ENCODE data around the gene HMMR. TPM values are rescaled to one million over a fixed set of nuclear protein-coding genes. Genes with fewer than 3 reads are reported as not detected.
A peak's percentile ranks its signal among the peaks of the same experiment; 100 is the strongest.

HMMR gene
- total RNA-seq, 1 donor from 2014 or later: 225 TPM

DNA sequence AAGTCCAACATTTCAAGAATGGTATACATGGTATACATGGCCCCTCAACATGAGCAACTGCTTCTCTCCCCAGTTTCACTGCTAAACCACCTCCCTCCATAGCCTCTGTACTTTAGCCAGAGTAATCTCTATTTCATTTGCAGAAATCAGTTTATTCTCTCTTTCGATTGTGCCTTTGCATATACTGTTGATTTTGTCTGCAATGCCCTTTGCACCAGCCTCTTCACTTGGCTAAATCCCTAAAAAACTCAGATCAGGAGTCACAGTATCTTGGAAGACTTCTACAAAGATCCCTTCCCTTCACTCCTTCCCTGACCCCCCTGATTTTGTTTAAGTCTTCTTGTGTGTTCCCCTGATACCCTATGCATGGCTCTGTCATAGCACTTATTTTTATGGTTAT, 27.9 kb upstream of the HMMR start:
- Histone ChIP-seq H3K27me3 (no peaks in the 10 kb centered on the region), H3K9ac (no peak overlapping the region), H3K27ac (no peak overlapping the region), H3F3A (ENCODE audit: low read depth) (peaks cover 11% of the 10 kb centered on the region), H3K4me3 (no peak overlapping the region), H3K4me1 (peaks cover 24% of the 10 kb centered on the region), H4K20me1 (ENCODE audit: low read depth) (no peaks in the 10 kb centered on the region), H2AFZ (replicated peaks) (no peak overlapping the region), H3K79me2 (ENCODE audit: low read depth) (peaks cover 6% of the 10 kb centered on the region), H3K4me2 (no peak overlapping the region), H3K9me3 (ENCODE audit: low read depth) (no peaks in the 10 kb centered on the region), H3K36me3 (no peaks in the 10 kb centered on the region)
- TF ChIP-seq EZH2phosphoT487 (IDR thresholded peaks at IDR 0.05): no peak
- TF ChIP-seq CTCF (IDR thresholded peaks at IDR 0.05): no peak
- no peak for TF ChIP-seq EZH2 (IDR thresholded peaks at IDR 0.05)
- H3K4me3 Mint-ChIP-seq: no peak overlapping the region
- H3K9me3 Mint-ChIP-seq: no peaks in the 10 kb centered on the region
- H3K4me1 Mint-ChIP-seq: peaks cover 18% of the 10 kb centered on the region
- H3K27ac Mint-ChIP-seq: no peak overlapping the region
- H3K36me3 Mint-ChIP-seq: no peaks in the 10 kb centered on the region
- DNase-seq (ENCODE audit: low spot score): no peak
- no peaks in the 10 kb centered on the region for H3K27me3 Mint-ChIP-seq (ENCODE audit: insufficient read depth, low read depth)

- Mint-ChIP-seq H3K27ac (no peak overlapping the region), H3K36me3 (peaks cover 2% of the 10 kb centered on the region), H3K9me3 (no peaks in the 10 kb centered on the region), H3K4me3 (no peak overlapping the region), H3K4me1 (peaks cover 22% of the 10 kb centered on the region), H3K27me3 (ENCODE audit: insufficient read depth, low read depth) (no peaks in the 10 kb centered on the region)
- Histone ChIP-seq H3K27me3 (no peaks in the 10 kb centered on the region), H3K4me3 (no peak overlapping the region), H3K9ac (no peak overlapping the region), H3K9me3 (ENCODE audit: low read depth) (no peaks in the 10 kb centered on the region), H4K20me1 (ENCODE audit: low read depth) (peaks cover 4% of the 10 kb centered on the region), H3K4me2 (peak overlapping the region; percentile 59), H3F3A (ENCODE audit: low read depth) (peaks cover 19% of the 10 kb centered on the region), H3K4me1 (peaks cover 24% of the 10 kb centered on the region), H3K27ac (no peak overlapping the region), H3K36me3 (no peaks in the 10 kb centered on the region), H2AFZ (replicated peaks) (no peak overlapping the region), H3K79me2 (ENCODE audit: low read depth) (peaks cover 13% of the 10 kb centered on the region)
- TF ChIP-seq CTCF (IDR thresholded peaks at IDR 0.05) (no peak), EZH2phosphoT487 (IDR thresholded peaks at IDR 0.05) (no peak), EZH2 (IDR thresholded peaks at IDR 0.05) (no peak)
- DNase-seq (ENCODE audit: low spot score): peak; percentile 64
Measured at GRCh38 chr5:163433271-163433670, 27.2 kb upstream of the HMMR start.

DNA sequence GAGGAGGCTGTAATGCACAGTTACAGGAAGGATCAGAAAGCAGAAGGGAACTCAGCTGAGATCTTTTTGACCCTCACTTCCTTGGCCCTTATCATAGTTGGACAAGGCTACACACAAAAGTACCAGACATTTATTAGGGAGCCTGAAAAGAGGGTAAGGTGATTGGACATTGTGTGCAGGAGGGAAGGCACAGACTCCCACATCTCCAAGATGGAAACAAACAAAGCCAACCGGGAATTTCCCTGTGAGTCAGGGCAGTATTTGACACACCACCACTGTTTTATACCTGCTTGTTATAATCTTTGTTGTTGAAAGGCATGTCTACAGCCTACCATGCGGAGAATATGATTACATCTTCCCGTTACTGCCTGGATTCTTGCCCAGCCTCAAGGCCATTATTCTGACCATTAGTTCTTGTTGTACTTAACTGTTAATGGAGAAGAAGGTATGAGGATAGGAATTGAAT, 26.0 kb upstream of the HMMR start:
- Histone ChIP-seq H3K4me3 (no peak overlapping the region), H3K4me2 (peak overlapping the region; percentile 9)

More for the DNA sequence above, 26.0 kb upstream of the HMMR start:
- Mint-ChIP-seq H3K27ac (no peak overlapping the region), H3K36me3 (peaks cover 2% of the 10 kb centered on the region), H3K4me3 (no peak overlapping the region), H3K4me1 (peaks cover 32% of the 10 kb centered on the region), H3K9me3 (no peaks in the 10 kb centered on the region), H3K27me3 (ENCODE audit: insufficient read depth, low read depth) (no peaks in the 10 kb centered on the region)
- no peaks in the 10 kb centered on the region for H3K9me3 ChIP-seq (ENCODE audit: low read depth)
- no peak for DNase-seq (ENCODE audit: low spot score)
- H3K4me1 ChIP-seq: peaks cover 28% of the 10 kb centered on the region
- no peak overlapping the region for H2AFZ ChIP-seq (replicated peaks)
- H3F3A ChIP-seq (ENCODE audit: low read depth): peaks cover 23% of the 10 kb centered on the region
- H4K20me1 ChIP-seq (ENCODE audit: low read depth): peaks cover 16% of the 10 kb centered on the region
- no peaks in the 10 kb centered on the region for H3K36me3 ChIP-seq
- H3K27ac ChIP-seq: no peak overlapping the region
- no peak overlapping the region for H3K9ac ChIP-seq
- peaks cover 25% of the 10 kb centered on the region for H3K79me2 ChIP-seq (ENCODE audit: low read depth)
- H3K27me3 ChIP-seq: no peaks in the 10 kb centered on the region
- TF ChIP-seq EZH2 (IDR thresholded peaks at IDR 0.05) (no peak), EZH2phosphoT487 (IDR thresholded peaks at IDR 0.05) (no peak), CTCF (IDR thresholded peaks at IDR 0.05) (no peak)

Measured in neural progenitor cell (in vitro differentiated cells).